Ramos (cell line): ENCODE measurements around the gene BTF3.

Experiments
- in situ Hi-C: fragments of 300-500 bp; cut with MboI; formaldehyde crosslinking; loops from one replicate; pipeline ENCODE4 v1.14.3; 2022; ENCODE audit warnings: low sequenced_read_pairs; ENCODE audit not compliant: unreplicated experiment

Gene BTF3

GRCh38 chr5:73519531-73520283, 21.5 kb downstream of the BTF3 start:
- in situ Hi-C loops = no loop called here

- in situ Hi-C loops = no loop called here
Measured at GRCh38 chr5:73522989-73523388, 24.7 kb downstream of the BTF3 start.

GRCh38 chr5:73523861-73524260, 25.6 kb downstream of the BTF3 start:
- in situ Hi-C loops = no loop called here

- in situ Hi-C loops = no loop called here
Measured at GRCh38 chr5:73525606-73526203, 27.5 kb downstream of the BTF3 start.

GRCh38 chr5:73528248-73528647, 30.0 kb downstream of the BTF3 start:
- in situ Hi-C loops = no loop called here

- in situ Hi-C loops = no loop called here
Measured at GRCh38 chr5:73529081-73529480, 30.8 kb downstream of the BTF3 start.

- in situ Hi-C loops = no loop called here
Measured at GRCh38 chr5:73531356-73531755, 33.1 kb downstream of the BTF3 start.

- in situ Hi-C loops = no loop called here
Measured at GRCh38 chr5:73532195-73532594, 34.0 kb downstream of the BTF3 start.

GRCh38 chr5:73534011-73534644, 35.9 kb downstream of the BTF3 start:
- in situ Hi-C loops = no loop called here

- in situ Hi-C loops = no loop called here
Measured at GRCh38 chr5:73534971-73535370, 36.7 kb downstream of the BTF3 start.

GRCh38 chr5:73539730-73540129, 41.5 kb downstream of the BTF3 start:
- in situ Hi-C loops = no loop called here

- in situ Hi-C loops = no loop called here
Measured at GRCh38 chr5:73540192-73540591, 42.0 kb downstream of the BTF3 start.

- in situ Hi-C loops = no loop called here
Measured at GRCh38 chr5:73542020-73542419, 43.8 kb downstream of the BTF3 start.

- in situ Hi-C loops = no loop called here
Measured at GRCh38 chr5:73544429-73545402, 46.5 kb downstream of the BTF3 start.

- in situ Hi-C loops = no loop called here
Measured at GRCh38 chr5:73545403-73545779, 47.1 kb downstream of the BTF3 start.

- in situ Hi-C loops = no loop called here
Measured at GRCh38 chr5:73550016-73550415, 51.8 kb downstream of the BTF3 start.

- in situ Hi-C loops = no loop called here
Measured at GRCh38 chr5:73552642-73553041, 54.4 kb downstream of the BTF3 start.
